Measurements from ENCODE around the gene MPG. TPM values are rescaled to one million over a fixed set of nuclear protein-coding genes. Genes with fewer than 3 reads are reported as not detected.

Gene MPG
- total RNA-seq, 1 experiment from 2014 or later, result 60.0 TPM

- no peak for TF ChIP-seq TEAD4 (CRISPR knock-in tag; IDR thresholded peaks at IDR 0.05)
Observed at GRCh38 chr16:56231-56927, 21.6 kb upstream of the MPG start (continued).

- ChIA-PET CTCF (interaction anchor here (0.6 to 1.7 kb wide), 4 partner anchors 8 to 123 kb away, joined by 3 to 5 read pairs (median 4); partner anchors contain the start of gene HBQ1), POLR2A (no interaction called here)
- Mint-ChIP-seq H3K9me3 (no peaks in the 10 kb centered on the region), H3K27ac (no peak overlapping the region), H3K4me1 (peaks cover 2% of the 10 kb centered on the region), H3K36me3 (peaks cover 47% of the 10 kb centered on the region), H3K27me3 (ENCODE audit: low read depth) (no peaks in the 10 kb centered on the region; the same call in 1 of the 2 replicates), H3K4me3 (no peak overlapping the region)
- ATAC-seq (no peak), DNase-seq (ENCODE audit: low spot score) (no peak)
- TF ChIP-seq TEAD4 (CRISPR knock-in tag; IDR thresholded peaks at IDR 0.05) (no peak), ZBTB21 (CRISPR knock-in tag; IDR thresholded peaks at IDR 0.05; ENCODE audit: borderline replicate concordance) (no peak), ARID4B (CRISPR knock-in tag; IDR thresholded peaks at IDR 0.05; ENCODE audit: borderline replicate concordance) (no peak), ZBTB43 (CRISPR knock-in tag; IDR thresholded peaks at IDR 0.05) (no peak), RELA (CRISPR knock-in tag; IDR thresholded peaks at IDR 0.05; ENCODE audit: borderline replicate concordance) (no peak), KAT7 (CRISPR knock-in tag; IDR thresholded peaks at IDR 0.05; ENCODE audit: borderline replicate concordance) (no peak), USF2 (CRISPR knock-in tag; IDR thresholded peaks at IDR 0.05) (no peak), ZNF423 (CRISPR knock-in tag; IDR thresholded peaks at IDR 0.05) (no peak)
Observed at GRCh38 chr16:57711-58110, 20.3 kb upstream of the MPG start.

GRCh38 chr16:58491-59439 is 19.3 kb upstream of the MPG start:
- Mint-ChIP-seq H3K4me1 (no peaks in the 10 kb centered on the region), H3K4me3 (no peak overlapping the region), H3K36me3 (peaks cover 45% of the 10 kb centered on the region), H3K27me3 (ENCODE audit: low read depth) (no peaks in the 10 kb centered on the region), H3K9me3 (no peaks in the 10 kb centered on the region), H3K27ac (no peak overlapping the region)
- ChIA-PET CTCF (interaction anchor here (1.0 to 1.7 kb wide), 2 partner anchors 38 to 122 kb away, joined by 3 to 5 read pairs; partner anchors contain the start of gene HBQ1), POLR2A (no interaction called here)
- ATAC-seq (no peak), DNase-seq (ENCODE audit: low spot score) (no peak)
- TF ChIP-seq ZNF138 (CRISPR knock-in tag; conservative IDR thresholded peaks at IDR 0.05) (no peak), ZNF121 (CRISPR knock-in tag; IDR thresholded peaks at IDR 0.05) (no peak), ETV6 (CRISPR knock-in tag; IDR thresholded peaks at IDR 0.05) (no peak), JUN (CRISPR knock-in tag; IDR thresholded peaks at IDR 0.05) (no peak), RORB (CRISPR knock-in tag; IDR thresholded peaks at IDR 0.05) (no peak), NR2C2 (CRISPR knock-in tag; IDR thresholded peaks at IDR 0.05) (no peak), GRHL2 (CRISPR knock-in tag; IDR thresholded peaks at IDR 0.05; ENCODE audit: insufficient replicate concordance, severe bottlenecking) (no peak), MYBL2 (CRISPR knock-in tag; IDR thresholded peaks at IDR 0.05) (no peak), CBFB (CRISPR knock-in tag; IDR thresholded peaks at IDR 0.05; ENCODE audit: low read depth) (no peak), FOXK1 (CRISPR knock-in tag; IDR thresholded peaks at IDR 0.05) (no peak), JAZF1 (CRISPR knock-in tag; IDR thresholded peaks at IDR 0.05) (no peak), FOXJ3 (CRISPR knock-in tag; IDR thresholded peaks at IDR 0.05; ENCODE audit: borderline replicate concordance) (no peak), HMGA2 (CRISPR knock-in tag; IDR thresholded peaks at IDR 0.05) (no peak), ZNF512 (CRISPR knock-in tag; IDR thresholded peaks at IDR 0.05; ENCODE audit: borderline replicate concordance) (no peak), NR3C1 (CRISPR knock-in tag; conservative IDR thresholded peaks at IDR 0.05; ENCODE audit: low read depth) (no peak), ESRRA (CRISPR knock-in tag; IDR thresholded peaks at IDR 0.05; ENCODE audit: borderline replicate concordance) (no peak), ZNF232 (CRISPR knock-in tag; IDR thresholded peaks at IDR 0.05) (no peak)

Measured in WTC11 (cell line).